Central memory CD8-positive, alpha-beta T cell (primary cell): Measurements from ENCODE around the gene SMYD4.
"Not testable (repeated sequence)": the region's sequence is repeated elsewhere in the genome, so short reads cannot be mapped to it uniquely, and the experiment has no call there.

Source experiments
- ATAC-seq: fragments of 150-1000 bp; cut with Tn5 transposase; replicated peaks from 2 replicates; pipeline ENCODE4 v1.10.0; 2022; ENCODE audit warnings: mild to moderate bottlenecking, moderate FRiP score, moderate number of reproducible peaks; ENCODE audit not compliant: poor library complexity, severe bottlenecking; ENCODE audit errors: extremely low read depth
- DNase-seq, 2 donors: peaks; one replicate each; pipeline ENCODE4 v3.0.0; 2021; ENCODE audit warnings: low spot score in 2 of 2
- H3K27ac Mint-ChIP-seq: one replicate; pipeline ENCODE4 v1.8.0; 2022; ENCODE audit warnings: low read depth, mild to moderate bottlenecking, moderate library complexity, mixed read lengths
- H3K27me3 Mint-ChIP-seq: one replicate; pipeline ENCODE4 v1.8.0; 2022; ENCODE audit warnings: mixed read lengths
- H3K36me3 Mint-ChIP-seq: one replicate; pipeline ENCODE4 v1.8.0; 2022; ENCODE audit warnings: mild to moderate bottlenecking, moderate library complexity, mixed read lengths; ENCODE audit not compliant: insufficient read depth
- H3K4me1 Mint-ChIP-seq: one replicate; pipeline ENCODE4 v1.8.0; 2022; ENCODE audit warnings: mixed read lengths
- H3K4me3 Mint-ChIP-seq: one replicate; pipeline ENCODE4 v1.8.0; 2022; ENCODE audit warnings: mild to moderate bottlenecking, moderate library complexity, mixed read lengths
- H3K9me3 Mint-ChIP-seq: one replicate; pipeline ENCODE4 v1.8.0; 2022; ENCODE audit warnings: mixed read lengths

Gene SMYD4

GRCh38 chr17:1860978-1861377 lies 31.3 kb upstream of the SMYD4 start:
- peaks cover 23% of the 10 kb centered on the region for H3K36me3 Mint-ChIP-seq
- ATAC-seq (no peak), DNase-seq (no peak)
- no peaks in the 10 kb centered on the region for H3K4me1 Mint-ChIP-seq
- H3K27ac Mint-ChIP-seq, result no peak overlapping the region
- no peaks in the 10 kb centered on the region for H3K27me3 Mint-ChIP-seq
- H3K4me3 Mint-ChIP-seq, result no peak overlapping the region
- no peaks in the 10 kb centered on the region for H3K9me3 Mint-ChIP-seq

- not testable (repeated sequence) for DNase-seq, H3K27me3 Mint-ChIP-seq, H3K27ac Mint-ChIP-seq, ATAC-seq, H3K4me1 Mint-ChIP-seq, H3K9me3 Mint-ChIP-seq, H3K4me3 Mint-ChIP-seq
- peaks cover 44% of the 10 kb centered on the region for H3K36me3 Mint-ChIP-seq
These were observed 26.8 kb upstream of the SMYD4 start for GRCh38 chr17:1856462-1856861.

DNA sequence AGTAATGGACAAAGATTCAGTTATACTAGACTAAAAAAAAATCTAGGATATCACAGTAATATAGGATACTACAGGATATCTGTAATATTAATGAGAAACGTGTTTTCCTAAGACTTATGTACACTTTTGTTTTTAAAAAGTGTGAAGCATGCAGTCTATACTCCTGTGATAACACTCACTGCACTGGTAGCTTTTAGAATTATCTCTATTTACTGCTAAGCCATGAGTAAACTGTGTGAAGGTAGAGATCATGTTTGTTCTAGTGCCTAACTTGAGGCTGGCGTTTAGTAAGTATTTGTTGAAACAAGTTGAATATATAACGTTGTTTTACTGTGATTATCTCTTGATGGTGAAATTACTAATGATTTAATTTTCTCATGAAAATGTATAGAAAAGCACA lies 24.0 kb upstream of the SMYD4 start:
- no peaks in the 10 kb centered on the region for H3K27me3 Mint-ChIP-seq
- H3K36me3 Mint-ChIP-seq, result peaks cover 52% of the 10 kb centered on the region

GRCh38 chr17:1852327-1852726 lies 22.6 kb upstream of the SMYD4 start:
- Mint-ChIP-seq H3K36me3 (peaks cover 57% of the 10 kb centered on the region), H3K4me3 (no peak overlapping the region), H3K27ac (no peak overlapping the region), H3K4me1 (peaks cover 6% of the 10 kb centered on the region), H3K9me3 (no peaks in the 10 kb centered on the region), H3K27me3 (no peaks in the 10 kb centered on the region)
- no peak for DNase-seq
- ATAC-seq, result no peak

More for the DNA sequence above, 24.0 kb upstream of the SMYD4 start:
- ATAC-seq (no peak), DNase-seq (no peak)
- Mint-ChIP-seq H3K9me3 (no peaks in the 10 kb centered on the region), H3K27ac (no peak overlapping the region), H3K4me1 (peaks cover 6% of the 10 kb centered on the region), H3K4me3 (no peak overlapping the region)

- peaks cover 55% of the 10 kb centered on the region for H3K36me3 Mint-ChIP-seq
- peaks cover 4% of the 10 kb centered on the region for H3K4me1 Mint-ChIP-seq
- no peaks in the 10 kb centered on the region for H3K9me3 Mint-ChIP-seq
- no peaks in the 10 kb centered on the region for H3K27me3 Mint-ChIP-seq
- ATAC-seq (no peak), DNase-seq (no peak)
- no peak overlapping the region for H3K4me3 Mint-ChIP-seq
- no peak overlapping the region for H3K27ac Mint-ChIP-seq
These were observed 17.5 kb upstream of the SMYD4 start for GRCh38 chr17:1847191-1847590.

GRCh38 chr17:1843947-1844346 lies 14.2 kb upstream of the SMYD4 start:
- no peak overlapping the region for H3K4me3 Mint-ChIP-seq
- DNase-seq (no peak), ATAC-seq (no peak)
- no peak overlapping the region for H3K27ac Mint-ChIP-seq
- H3K9me3 Mint-ChIP-seq, result no peaks in the 10 kb centered on the region
- H3K4me1 Mint-ChIP-seq, result peaks cover 6% of the 10 kb centered on the region
- H3K27me3 Mint-ChIP-seq, result no peaks in the 10 kb centered on the region
- peaks cover 43% of the 10 kb centered on the region for H3K36me3 Mint-ChIP-seq

GRCh38 chr17:1839516-1839915 lies 9.8 kb upstream of the SMYD4 start:
- no peaks in the 10 kb centered on the region for H3K9me3 Mint-ChIP-seq
- DNase-seq (no peak), ATAC-seq (no peak)
- H3K4me1 Mint-ChIP-seq, result peaks cover 21% of the 10 kb centered on the region
- no peaks in the 10 kb centered on the region for H3K27me3 Mint-ChIP-seq
- H3K36me3 Mint-ChIP-seq, result peaks cover 28% of the 10 kb centered on the region
- no peak overlapping the region for H3K4me3 Mint-ChIP-seq
- no peak overlapping the region for H3K27ac Mint-ChIP-seq

GRCh38 chr17:1834380-1835149 lies 4.9 kb upstream of the SMYD4 start:
- H3K27me3 Mint-ChIP-seq, result no peaks in the 10 kb centered on the region
- H3K4me3 Mint-ChIP-seq, result peak overlapping the region; percentile 32
- peaks cover 22% of the 10 kb centered on the region for H3K36me3 Mint-ChIP-seq
- H3K4me1 Mint-ChIP-seq, result peaks cover 44% of the 10 kb centered on the region
- H3K27ac Mint-ChIP-seq, result peak overlapping the region; percentile 82
- H3K9me3 Mint-ChIP-seq, result no peaks in the 10 kb centered on the region
- DNase-seq, result no peak
- no peak for ATAC-seq

- Mint-ChIP-seq H3K27ac (peak overlapping the region; percentile 93), H3K36me3 (peaks cover 35% of the 10 kb centered on the region), H3K27me3 (no peaks in the 10 kb centered on the region), H3K9me3 (no peaks in the 10 kb centered on the region), H3K4me1 (peaks cover 46% of the 10 kb centered on the region), H3K4me3 (peak overlapping the region; percentile 99)
- ATAC-seq (peak; percentile 11), DNase-seq (no peak)
These were observed 586 bp upstream of the SMYD4 start for GRCh38 chr17:1830288-1830687.

DNA sequence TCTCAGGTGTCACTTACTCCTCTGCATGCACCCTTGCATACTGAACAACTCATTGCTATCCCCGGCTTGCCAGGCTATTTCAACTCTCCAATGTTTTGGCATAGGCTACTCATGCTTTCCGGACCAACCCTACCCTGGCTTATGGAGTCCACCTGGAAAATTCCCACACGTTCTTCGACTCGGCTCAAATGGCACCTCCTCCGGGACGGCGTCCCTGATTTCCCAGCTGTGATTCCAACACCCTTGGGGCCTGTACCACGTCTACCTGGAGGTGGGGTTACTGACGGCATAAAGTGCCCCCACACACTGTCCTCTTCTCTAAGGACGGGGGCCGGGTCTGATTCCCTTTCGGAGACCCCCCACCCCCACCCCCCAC lies 498 bp downstream of the SMYD4 start:
- Mint-ChIP-seq H3K4me3 (peak overlapping the region; percentile 99), H3K27ac (peak overlapping the region; percentile 93), H3K27me3 (no peaks in the 10 kb centered on the region), H3K36me3 (peaks cover 36% of the 10 kb centered on the region), H3K9me3 (no peaks in the 10 kb centered on the region), H3K4me1 (peaks cover 43% of the 10 kb centered on the region)
- no peak for DNase-seq
- ATAC-seq, result no peak

DNA sequence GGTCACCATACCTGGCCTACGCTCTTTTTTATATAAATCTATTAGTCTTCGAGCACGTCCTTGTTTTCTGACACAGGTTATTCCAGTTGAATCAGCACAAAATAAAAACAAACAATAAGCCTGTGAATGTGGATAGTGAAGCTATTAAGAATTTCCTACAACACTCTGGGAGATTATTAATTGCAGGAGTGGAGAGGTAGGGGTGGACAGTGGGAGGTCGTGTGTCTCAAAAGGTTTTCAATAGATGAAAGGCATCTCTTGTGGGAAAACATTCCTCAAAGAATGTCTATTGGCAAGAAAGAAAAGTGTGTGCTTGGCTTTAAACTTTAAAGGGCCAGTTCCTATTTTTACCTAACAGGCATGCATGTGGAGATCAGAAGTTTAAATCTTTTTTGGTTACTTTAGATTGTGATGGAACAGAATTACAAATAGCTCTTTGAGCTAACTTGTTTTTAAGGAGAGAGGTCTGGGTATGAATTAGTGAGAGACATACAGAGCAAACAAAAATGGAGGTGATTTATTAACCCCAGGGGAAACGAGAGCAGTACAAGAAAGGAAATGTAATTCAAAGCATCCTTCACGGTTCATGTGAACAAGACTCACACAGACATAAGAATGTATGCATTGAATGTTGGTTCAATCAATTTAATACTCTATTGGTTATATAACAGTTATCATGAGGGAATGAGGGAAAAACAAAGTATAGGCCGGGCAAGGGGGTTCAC lies 9.0 kb downstream of the SMYD4 start:
- DNase-seq, result no peak
- Mint-ChIP-seq H3K27me3 (no peaks in the 10 kb centered on the region), H3K9me3 (no peaks in the 10 kb centered on the region), H3K36me3 (peaks cover 27% of the 10 kb centered on the region), H3K27ac (no peak overlapping the region), H3K4me3 (no peak overlapping the region), H3K4me1 (peaks cover 21% of the 10 kb centered on the region)
- ATAC-seq, result no peak

DNA sequence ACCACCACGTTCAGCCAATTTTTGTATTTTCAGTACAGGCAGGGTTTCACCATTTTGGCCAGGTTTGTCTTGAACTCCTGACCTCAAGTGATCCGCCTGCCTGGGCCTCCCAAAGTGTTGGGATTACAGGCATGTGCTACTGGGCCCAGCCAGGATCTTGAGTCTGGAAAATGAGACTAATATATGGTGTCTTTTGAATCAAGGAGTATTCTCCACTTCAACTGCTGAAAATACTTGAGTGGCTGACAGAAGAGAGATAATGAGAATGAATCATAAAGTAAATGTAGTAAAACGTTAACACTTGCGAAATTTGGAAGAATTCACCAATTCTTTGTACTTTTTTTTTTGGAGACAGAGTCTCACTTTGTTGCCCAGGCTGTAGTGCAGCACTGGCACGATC lies 16.6 kb downstream of the SMYD4 start:
- H3K4me1 Mint-ChIP-seq, result no peaks in the 10 kb centered on the region
- H3K9me3 Mint-ChIP-seq, result no peaks in the 10 kb centered on the region
- DNase-seq (no peak), ATAC-seq (no peak)
- H3K27me3 Mint-ChIP-seq, result no peaks in the 10 kb centered on the region
- H3K4me3 Mint-ChIP-seq, result no peak overlapping the region
- H3K27ac Mint-ChIP-seq, result no peak overlapping the region
- peaks cover 21% of the 10 kb centered on the region for H3K36me3 Mint-ChIP-seq

DNA sequence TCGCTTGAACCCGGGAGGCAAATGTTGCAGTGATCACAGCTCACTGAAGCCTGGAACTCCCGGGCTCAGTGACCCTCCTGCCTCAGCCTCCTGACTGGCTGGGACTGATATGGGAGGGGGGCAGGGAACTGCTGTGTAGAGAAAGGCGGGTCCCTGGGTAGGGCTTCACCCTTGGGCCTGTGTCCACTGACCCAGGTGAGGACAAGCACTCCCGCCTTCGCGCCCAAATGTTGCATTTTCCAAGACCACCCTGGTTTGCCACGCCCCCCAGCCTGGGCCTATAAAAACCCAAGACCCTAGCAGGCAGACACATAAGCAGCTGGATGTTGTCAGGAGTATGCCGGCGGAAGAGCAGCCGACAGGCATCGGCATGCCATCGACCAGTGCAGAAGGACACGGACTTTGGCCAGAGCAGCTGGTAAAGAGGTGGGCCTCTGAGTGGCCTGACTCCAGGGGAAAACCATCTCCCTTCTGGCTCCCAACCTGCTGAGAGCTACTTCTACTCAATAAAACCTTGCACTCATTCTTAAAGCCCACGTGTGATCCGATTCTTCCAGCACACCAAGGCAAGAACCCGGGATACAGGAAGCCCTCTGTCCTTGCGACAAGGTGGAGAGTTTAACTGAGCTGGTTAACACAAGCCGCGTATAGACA lies 19.1 kb downstream of the SMYD4 start:
- H3K27ac Mint-ChIP-seq, result no peak overlapping the region
- DNase-seq (no peak), ATAC-seq (no peak)
- H3K4me3 Mint-ChIP-seq, result no peak overlapping the region
- peaks cover 7% of the 10 kb centered on the region for H3K4me1 Mint-ChIP-seq
- no peaks in the 10 kb centered on the region for H3K9me3 Mint-ChIP-seq
- peaks cover 24% of the 10 kb centered on the region for H3K36me3 Mint-ChIP-seq
- H3K27me3 Mint-ChIP-seq, result no peaks in the 10 kb centered on the region
